ENCODE results near the gene CREG2. TPM values are rescaled to one million over a fixed set of nuclear protein-coding genes. Genes with fewer than 3 reads are reported as not detected.

The CREG2 gene
- total and polyA plus RNA-seq, 2 experiments from 2014 or later, result 1.7 to 2.6 TPM

DNA sequence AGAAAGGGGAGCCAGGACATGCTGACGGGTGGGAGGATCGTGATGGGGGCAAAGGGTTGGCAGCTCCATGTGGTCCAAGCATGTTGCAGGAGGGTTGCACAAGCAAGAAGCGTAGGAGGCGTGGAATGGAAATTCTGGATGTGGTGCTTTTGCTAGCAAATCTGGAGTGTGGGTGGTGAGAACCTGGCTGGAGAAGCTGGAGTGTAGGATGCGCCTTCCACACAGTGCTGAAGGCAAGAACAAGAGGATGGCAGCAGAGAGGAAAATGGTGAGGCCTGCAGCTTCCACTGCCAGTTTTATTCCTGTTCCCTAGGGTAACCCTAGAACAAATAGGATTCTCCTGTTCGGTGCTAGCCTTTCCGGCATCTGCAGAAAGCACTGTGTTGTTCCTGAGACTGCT is 22.4 kb downstream of the CREG2 start:
- Histone ChIP-seq H3K9me2 (ENCODE audit: insufficient read depth) (no peaks in the 10 kb centered on the region), H3K4me2 (no peak overlapping the region), H3K27ac (ENCODE audit: low read depth) (no peak overlapping the region), H3K4me3 (no peak overlapping the region), H3F3A (replicated peaks; ENCODE audit: low read depth) (no peaks in the 10 kb centered on the region), H3K27me3 (ENCODE audit: insufficient read depth) (no peaks in the 10 kb centered on the region), H2AFZ (no peak overlapping the region), H3K79me2 (replicated peaks; ENCODE audit: insufficient read depth) (no peaks in the 10 kb centered on the region), H3K4me1 (ENCODE audit: insufficient read depth) (no peaks in the 10 kb centered on the region), H3K36me3 (ENCODE audit: insufficient read depth) (no peaks in the 10 kb centered on the region), H4K20me1 (replicated peaks; ENCODE audit: insufficient read depth) (no peaks in the 10 kb centered on the region)
- Mint-ChIP-seq H3K4me1 (peaks cover 18% of the 10 kb centered on the region), H3K9me3 (no peaks in the 10 kb centered on the region), H3K27ac (no peak overlapping the region), H3K4me3 (no peak overlapping the region), H3K36me3 (ENCODE audit: low read depth) (no peaks in the 10 kb centered on the region), H3K27me3 (ENCODE audit: insufficient read depth, low read depth, poor library complexity) (peaks cover 3% of the 10 kb centered on the region)
- TF ChIP-seq CREB1 (CRISPR knock-in tag; IDR thresholded peaks at IDR 0.05; ENCODE audit: low read depth) (no peak), ZNF114 (CRISPR knock-in tag; IDR thresholded peaks at IDR 0.05) (no peak), NANOG (IDR thresholded peaks at IDR 0.05; ENCODE audit: borderline replicate concordance) (no peak), EZH2 (IDR thresholded peaks at IDR 0.05; ENCODE audit: low read depth, unreplicated experiment) (no peak), EZH2phosphoT487 (IDR thresholded peaks at IDR 0.05; ENCODE audit: unreplicated experiment) (no peak), STAT1 (IDR thresholded peaks at IDR 0.05; ENCODE audit: unreplicated experiment) (no peak), POLR2AphosphoS5 (IDR thresholded peaks at IDR 0.05; ENCODE audit: low read depth) (no peak), JUNB (IDR thresholded peaks at IDR 0.05; ENCODE audit: unreplicated experiment) (no peak)
- TF ChIP-seq, protein P1, sequence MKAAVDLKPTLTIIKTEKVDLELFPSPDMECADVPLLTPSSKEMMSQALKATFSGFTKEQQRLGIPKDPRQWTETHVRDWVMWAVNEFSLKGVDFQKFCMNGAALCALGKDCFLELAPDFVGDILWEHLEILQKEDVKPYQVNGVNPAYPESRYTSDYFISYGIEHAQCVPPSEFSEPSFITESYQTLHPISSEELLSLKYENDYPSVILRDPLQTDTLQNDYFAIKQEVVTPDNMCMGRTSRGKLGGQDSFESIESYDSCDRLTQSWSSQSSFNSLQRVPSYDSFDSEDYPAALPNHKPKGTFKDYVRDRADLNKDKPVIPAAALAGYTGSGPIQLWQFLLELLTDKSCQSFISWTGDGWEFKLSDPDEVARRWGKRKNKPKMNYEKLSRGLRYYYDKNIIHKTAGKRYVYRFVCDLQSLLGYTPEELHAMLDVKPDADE (IDR thresholded peaks at IDR 0.05), result no peak
- TF ChIP-seq, protein P2, sequence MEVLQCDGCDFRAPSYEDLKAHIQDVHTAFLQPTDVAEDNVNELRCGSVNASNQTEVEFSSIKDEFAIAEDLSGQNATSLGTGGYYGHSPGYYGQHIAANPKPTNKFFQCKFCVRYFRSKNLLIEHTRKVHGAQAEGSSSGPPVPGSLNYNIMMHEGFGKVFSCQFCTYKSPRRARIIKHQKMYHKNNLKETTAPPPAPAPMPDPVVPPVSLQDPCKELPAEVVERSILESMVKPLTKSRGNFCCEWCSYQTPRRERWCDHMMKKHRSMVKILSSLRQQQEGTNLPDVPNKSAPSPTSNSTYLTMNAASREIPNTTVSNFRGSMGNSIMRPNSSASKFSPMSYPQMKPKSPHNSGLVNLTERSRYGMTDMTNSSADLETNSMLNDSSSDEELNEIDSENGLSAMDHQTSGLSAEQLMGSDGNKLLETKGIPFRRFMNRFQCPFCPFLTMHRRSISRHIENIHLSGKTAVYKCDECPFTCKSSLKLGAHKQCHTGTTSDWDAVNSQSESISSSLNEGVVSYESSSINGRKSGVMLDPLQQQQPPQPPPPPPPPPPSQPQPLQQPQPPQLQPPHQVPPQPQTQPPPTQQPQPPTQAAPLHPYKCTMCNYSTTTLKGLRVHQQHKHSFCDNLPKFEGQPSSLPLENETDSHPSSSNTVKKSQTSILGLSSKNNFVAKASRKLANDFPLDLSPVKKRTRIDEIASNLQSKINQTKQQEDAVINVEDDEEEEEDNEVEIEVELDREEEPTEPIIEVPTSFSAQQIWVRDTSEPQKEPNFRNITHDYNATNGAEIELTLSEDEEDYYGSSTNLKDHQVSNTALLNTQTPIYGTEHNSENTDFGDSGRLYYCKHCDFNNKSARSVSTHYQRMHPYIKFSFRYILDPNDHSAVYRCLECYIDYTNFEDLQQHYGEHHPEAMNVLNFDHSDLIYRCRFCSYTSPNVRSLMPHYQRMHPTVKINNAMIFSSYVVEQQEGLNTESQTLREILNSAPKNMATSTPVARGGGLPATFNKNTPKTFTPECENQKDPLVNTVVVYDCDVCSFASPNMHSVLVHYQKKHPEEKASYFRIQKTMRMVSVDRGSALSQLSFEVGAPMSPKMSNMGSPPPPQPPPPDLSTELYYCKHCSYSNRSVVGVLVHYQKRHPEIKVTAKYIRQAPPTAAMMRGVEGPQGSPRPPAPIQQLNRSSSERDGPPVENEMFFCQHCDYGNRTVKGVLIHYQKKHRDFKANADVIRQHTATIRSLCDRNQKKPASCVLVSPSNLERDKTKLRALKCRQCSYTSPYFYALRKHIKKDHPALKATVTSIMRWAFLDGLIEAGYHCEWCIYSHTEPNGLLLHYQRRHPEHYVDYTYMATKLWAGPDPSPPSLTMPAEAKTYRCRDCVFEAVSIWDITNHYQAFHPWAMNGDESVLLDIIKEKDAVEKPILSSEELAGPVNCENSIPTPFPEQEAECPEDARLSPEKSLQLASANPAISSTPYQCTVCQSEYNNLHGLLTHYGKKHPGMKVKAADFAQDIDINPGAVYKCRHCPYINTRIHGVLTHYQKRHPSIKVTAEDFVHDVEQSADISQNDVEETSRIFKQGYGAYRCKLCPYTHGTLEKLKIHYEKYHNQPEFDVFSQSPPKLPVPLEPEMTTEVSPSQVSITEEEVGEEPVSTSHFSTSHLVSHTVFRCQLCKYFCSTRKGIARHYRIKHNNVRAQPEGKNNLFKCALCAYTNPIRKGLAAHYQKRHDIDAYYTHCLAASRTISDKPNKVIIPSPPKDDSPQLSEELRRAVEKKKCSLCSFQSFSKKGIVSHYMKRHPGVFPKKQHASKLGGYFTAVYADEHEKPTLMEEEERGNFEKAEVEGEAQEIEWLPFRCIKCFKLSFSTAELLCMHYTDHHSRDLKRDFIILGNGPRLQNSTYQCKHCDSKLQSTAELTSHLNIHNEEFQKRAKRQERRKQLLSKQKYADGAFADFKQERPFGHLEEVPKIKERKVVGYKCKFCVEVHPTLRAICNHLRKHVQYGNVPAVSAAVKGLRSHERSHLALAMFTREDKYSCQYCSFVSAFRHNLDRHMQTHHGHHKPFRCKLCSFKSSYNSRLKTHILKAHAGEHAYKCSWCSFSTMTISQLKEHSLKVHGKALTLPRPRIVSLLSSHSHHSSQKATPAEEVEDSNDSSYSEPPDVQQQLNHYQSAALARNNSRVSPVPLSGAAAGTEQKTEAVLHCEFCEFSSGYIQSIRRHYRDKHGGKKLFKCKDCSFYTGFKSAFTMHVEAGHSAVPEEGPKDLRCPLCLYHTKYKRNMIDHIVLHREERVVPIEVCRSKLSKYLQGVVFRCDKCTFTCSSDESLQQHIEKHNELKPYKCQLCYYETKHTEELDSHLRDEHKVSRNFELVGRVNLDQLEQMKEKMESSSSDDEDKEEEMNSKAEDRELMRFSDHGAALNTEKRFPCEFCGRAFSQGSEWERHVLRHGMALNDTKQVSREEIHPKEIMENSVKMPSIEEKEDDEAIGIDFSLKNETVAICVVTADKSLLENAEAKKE (CRISPR knock-in tag; IDR thresholded peaks at IDR 0.05), result no peak
- TF ChIP-seq, protein P3, sequence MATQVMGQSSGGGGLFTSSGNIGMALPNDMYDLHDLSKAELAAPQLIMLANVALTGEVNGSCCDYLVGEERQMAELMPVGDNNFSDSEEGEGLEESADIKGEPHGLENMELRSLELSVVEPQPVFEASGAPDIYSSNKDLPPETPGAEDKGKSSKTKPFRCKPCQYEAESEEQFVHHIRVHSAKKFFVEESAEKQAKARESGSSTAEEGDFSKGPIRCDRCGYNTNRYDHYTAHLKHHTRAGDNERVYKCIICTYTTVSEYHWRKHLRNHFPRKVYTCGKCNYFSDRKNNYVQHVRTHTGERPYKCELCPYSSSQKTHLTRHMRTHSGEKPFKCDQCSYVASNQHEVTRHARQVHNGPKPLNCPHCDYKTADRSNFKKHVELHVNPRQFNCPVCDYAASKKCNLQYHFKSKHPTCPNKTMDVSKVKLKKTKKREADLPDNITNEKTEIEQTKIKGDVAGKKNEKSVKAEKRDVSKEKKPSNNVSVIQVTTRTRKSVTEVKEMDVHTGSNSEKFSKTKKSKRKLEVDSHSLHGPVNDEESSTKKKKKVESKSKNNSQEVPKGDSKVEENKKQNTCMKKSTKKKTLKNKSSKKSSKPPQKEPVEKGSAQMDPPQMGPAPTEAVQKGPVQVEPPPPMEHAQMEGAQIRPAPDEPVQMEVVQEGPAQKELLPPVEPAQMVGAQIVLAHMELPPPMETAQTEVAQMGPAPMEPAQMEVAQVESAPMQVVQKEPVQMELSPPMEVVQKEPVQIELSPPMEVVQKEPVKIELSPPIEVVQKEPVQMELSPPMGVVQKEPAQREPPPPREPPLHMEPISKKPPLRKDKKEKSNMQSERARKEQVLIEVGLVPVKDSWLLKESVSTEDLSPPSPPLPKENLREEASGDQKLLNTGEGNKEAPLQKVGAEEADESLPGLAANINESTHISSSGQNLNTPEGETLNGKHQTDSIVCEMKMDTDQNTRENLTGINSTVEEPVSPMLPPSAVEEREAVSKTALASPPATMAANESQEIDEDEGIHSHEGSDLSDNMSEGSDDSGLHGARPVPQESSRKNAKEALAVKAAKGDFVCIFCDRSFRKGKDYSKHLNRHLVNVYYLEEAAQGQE (IDR thresholded peaks at IDR 0.05; ENCODE audit: unreplicated experiment), result no peak
- TF ChIP-seq, protein P4, sequence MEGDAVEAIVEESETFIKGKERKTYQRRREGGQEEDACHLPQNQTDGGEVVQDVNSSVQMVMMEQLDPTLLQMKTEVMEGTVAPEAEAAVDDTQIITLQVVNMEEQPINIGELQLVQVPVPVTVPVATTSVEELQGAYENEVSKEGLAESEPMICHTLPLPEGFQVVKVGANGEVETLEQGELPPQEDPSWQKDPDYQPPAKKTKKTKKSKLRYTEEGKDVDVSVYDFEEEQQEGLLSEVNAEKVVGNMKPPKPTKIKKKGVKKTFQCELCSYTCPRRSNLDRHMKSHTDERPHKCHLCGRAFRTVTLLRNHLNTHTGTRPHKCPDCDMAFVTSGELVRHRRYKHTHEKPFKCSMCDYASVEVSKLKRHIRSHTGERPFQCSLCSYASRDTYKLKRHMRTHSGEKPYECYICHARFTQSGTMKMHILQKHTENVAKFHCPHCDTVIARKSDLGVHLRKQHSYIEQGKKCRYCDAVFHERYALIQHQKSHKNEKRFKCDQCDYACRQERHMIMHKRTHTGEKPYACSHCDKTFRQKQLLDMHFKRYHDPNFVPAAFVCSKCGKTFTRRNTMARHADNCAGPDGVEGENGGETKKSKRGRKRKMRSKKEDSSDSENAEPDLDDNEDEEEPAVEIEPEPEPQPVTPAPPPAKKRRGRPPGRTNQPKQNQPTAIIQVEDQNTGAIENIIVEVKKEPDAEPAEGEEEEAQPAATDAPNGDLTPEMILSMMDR (conservative IDR thresholded peaks at IDR 0.05; ENCODE audit: low read depth in 2 of 2), result no peak
- DNase-seq (ENCODE audit: low spot score) (no peak), ATAC-seq (no peak)

Measured in GM23338 (cell line).